KOPT-K1 (cell line): ENCODE data around the gene ADAM15.
A peak's percentile ranks its signal among the peaks of the same experiment; 100 is the strongest.

Experiments used
- H3K27ac ChIP-seq: fragments of 200-600 bp; sonication (generic); 2 replicates; pipeline ENCODE4 v1.5.1; 2016; ENCODE audit warnings: antibody characterized with exemption, mild to moderate bottlenecking, low read depth, low read length; ENCODE audit not compliant: poor library complexity, severe bottlenecking
- H3K36me3 ChIP-seq: fragments of 200-600 bp; sonication (generic); 2 replicates; pipeline ENCODE4 v1.5.1; 2017; ENCODE audit warnings: antibody characterized with exemption, mild to moderate bottlenecking, low read length, moderate library complexity; ENCODE audit not compliant: insufficient read depth
- H3K9me3 ChIP-seq: fragments of 200-600 bp; sonication (generic); 2 replicates; pipeline ENCODE4 v1.5.1; 2017; ENCODE audit warnings: antibody characterized with exemption, low read length, mild to moderate bottlenecking; ENCODE audit not compliant: insufficient read depth, poor library complexity, severe bottlenecking

Gene ADAM15

DNA sequence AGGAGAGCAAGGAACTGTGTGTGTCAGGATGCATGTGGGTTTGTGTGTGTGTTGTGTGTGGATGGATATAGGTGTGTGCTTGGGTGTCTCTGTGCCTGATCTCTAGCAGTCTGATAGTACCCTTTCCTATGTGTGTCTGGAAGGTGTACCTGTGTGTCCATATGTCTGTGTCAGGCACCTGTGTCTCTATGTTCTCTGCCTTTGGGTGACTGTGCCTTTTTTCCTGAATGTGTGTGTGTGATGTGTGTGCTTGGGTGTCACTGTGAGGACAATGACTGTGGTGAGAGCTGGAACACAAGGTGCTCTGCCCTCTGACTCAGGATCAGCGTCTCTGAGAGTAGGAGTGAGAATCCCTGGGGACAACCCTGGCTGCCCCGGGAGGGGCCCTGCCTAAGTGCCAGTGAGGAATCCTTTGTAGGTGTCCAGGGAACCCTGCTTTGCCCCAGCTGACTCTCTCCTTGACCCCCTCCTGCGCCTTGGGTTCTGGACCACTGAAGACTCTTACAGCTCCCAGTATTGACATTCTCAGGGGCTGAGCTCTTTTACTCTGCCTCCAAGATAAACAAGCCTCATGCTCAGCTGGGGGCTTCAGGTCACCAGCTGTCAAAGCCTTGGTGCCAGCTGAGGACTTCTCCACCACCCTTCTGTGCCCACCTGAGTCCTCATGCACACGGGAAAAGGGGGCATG is 26.8 kb downstream of the ADAM15 start:
- H3K36me3 ChIP-seq = no peaks in the 10 kb centered on the region
- H3K9me3 ChIP-seq = no peaks in the 10 kb centered on the region
- H3K27ac ChIP-seq = no peak overlapping the region

DNA sequence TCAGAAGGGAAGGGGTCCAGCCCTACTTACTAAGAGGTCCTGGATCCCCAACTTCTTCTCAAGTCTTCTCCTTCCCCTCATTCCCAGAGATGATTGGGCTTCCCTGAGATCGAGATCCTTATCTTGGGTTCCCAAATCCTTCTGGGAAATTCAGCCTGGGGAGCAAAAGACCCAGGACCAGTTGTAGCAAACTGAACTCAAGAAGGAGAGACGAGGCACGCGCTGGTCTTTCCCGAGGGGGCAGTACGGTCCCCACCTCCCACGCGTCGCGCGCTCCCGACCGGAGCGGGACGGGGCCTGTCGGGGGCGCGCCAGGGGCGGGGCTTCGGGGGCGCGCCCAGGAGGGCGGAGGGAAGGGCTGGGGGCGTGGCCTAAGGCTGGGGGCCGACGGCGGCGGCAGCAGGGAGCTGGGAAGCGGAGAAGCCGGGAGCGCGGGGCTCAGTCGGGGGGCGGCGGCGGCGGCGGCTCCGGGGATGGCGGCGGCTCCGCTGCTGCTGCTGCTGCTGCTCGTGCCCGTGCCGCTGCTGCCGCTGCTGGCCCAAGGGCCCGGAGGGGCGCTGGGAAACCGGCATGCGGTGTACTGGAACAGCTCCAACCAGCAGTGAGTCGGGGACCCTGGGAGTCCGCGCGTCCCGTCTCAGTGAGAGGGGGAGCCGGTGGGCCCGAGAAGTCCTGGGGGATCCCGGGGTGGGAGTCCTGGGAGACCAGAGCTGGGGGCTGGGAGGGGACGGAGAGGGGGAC is 27.5 kb downstream of the ADAM15 start, which contains the start of gene EFNA3:
EFNA3 (plus strand) TSS at position 369 of the 741 bp plus-strand sequence; CDS start at position 474, 105 bp downstream.
- Histone ChIP-seq H3K36me3 (no peaks in the 10 kb centered on the region), H3K27ac (no peak within 1 kb of the TSS), H3K9me3 (no peaks in the 10 kb centered on the region)

DNA sequence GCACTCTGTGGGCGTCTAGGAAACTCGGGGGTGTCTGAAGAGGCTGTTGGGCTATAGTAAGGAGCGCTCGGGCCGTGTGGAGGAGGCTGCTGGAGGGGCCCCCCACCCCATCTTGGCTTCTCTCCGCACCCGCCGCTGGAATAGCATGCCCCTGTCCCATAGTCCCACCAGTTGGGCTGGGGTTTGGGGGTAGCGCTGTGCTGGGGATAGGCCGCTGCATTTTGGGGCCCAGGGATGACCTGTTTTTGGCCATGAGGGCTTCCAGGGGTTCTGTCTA is 28.0 kb downstream of the ADAM15 start:
- Histone ChIP-seq H3K27ac (no peak overlapping the region), H3K36me3 (no peaks in the 10 kb centered on the region), H3K9me3 (no peaks in the 10 kb centered on the region)

DNA sequence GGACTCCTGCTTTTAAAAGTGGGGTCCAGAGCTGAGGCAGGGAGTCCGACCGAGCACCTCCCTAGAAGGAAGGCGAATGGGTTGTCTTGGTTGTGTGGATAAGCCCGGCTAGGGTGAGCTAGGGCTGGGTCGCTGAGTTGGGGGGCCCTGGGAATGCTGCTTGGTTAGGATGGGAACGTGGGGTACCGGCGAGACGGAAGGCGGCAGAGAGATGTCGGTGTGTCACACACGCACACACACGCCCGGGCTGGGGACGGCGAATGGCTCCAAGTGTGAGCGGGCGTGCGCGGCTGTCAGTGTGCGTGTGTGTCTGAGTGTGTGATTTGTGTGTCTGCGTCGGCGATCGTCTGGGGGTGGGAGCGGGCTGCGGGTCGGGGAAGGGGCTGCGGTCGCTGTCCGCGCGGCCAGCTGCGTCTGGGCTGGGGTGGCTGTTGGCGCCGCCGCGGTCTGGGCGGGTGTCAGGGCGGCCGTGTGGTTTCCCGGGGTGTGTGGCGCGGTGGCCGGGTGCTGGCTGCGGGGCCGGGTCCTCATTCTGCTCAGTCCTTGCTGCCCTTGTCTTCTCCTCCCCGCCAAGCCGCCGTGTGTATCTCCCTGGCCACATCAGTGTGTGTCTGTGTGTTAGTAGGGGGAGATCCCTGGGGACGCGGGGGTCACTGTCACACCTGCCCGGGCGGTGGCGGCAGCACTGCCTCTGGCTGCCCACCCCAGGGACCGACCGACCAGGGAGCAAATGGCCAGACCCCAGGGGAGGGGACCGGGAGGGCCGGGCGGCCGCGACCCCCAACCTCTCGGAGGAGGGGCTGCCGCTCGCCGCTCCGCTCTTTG is 28.6 kb downstream of the ADAM15 start:
- no peak overlapping the region for H3K27ac ChIP-seq
- no peaks in the 10 kb centered on the region for H3K9me3 ChIP-seq
- no peaks in the 10 kb centered on the region for H3K36me3 ChIP-seq

DNA sequence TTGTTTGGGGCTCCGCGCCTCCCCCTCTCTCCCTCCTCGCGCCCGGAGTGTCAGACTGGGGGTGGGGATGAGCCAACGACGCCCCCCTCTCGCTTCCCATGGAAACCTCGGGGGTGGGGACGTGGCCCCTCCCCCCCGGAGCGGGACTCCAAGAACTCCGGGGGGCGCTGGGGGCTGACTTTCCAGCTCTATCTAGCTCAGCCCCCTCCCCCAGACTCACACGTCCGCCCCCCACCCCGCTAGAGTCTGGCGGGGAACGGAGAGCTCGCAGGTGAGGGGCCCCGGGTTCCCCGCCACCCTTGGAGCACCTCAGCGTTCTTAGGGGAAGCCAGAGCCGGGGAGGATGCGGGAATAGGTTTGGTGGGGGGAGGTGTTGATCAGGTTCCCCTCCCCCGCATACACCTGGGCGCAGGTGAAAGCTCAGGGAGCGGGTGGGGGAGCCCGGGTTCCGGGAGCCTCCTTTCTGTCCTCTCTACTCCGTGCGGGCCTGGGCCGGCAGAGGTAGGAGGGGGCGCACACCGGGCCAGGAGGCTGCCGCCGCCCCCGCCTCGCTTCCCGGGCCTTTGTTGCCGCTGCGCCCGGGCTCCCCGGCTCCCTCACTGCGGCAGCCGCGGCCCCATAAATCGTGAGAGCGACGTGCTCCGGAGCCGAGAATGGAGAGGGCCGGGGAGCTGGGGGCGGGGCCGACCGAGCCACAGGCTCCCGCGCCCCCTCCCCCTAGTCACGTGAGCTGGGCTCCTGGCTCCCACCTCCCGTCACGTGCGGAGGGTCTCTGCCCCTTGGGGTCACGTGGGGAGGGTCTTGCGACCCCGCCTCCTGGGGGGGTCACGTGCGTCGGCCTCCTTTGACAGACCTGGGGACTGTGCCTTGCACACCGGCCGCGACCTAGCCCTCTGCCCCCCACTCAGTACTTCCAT is 29.5 kb downstream of the ADAM15 start:
- no peaks in the 10 kb centered on the region for H3K36me3 ChIP-seq
- no peak overlapping the region for H3K27ac ChIP-seq
- H3K9me3 ChIP-seq = no peaks in the 10 kb centered on the region

DNA sequence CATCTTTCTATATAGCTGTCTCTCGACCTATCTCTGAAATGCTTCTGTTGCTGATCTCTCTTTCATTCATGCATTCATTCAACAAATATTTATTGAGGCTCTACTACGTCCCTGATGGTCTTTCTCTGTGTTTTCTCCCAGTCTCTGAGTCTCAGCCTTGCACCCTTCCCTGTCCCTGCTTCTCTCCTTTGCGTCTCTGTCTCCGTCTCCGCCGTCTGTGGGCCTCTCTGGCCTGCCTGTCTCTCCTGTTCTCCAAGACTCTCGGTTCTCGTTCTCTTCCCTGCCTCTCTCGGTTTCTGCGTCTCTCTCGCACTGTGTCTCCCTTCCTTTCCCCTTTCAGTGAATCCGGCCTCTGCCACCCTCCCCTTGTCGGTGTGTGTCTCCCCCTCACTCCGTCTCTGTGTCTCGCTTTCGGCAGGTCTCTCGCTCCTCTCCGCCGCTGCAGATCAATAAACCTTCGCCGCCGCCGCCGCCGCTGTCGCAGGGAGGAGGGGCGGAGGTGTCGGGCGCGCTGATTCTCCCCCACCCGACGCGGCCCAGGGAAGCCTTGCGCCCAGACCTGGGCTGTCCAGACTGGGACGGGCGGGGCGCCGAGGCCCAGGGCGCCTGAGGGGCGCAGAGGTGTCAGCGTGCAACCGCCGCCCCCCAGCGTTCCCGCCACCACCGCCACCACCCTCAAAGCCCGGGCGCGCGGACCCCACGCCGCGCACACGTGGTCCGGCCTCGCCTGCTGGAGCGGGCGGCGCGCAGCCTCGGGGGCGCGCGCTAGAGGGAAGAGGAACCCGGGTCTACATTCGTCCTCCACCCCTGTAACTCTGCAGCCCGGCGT is 30.6 kb downstream of the ADAM15 start:
- H3K9me3 ChIP-seq = no peaks in the 10 kb centered on the region
- no peak overlapping the region for H3K27ac ChIP-seq
- H3K36me3 ChIP-seq = no peaks in the 10 kb centered on the region

DNA sequence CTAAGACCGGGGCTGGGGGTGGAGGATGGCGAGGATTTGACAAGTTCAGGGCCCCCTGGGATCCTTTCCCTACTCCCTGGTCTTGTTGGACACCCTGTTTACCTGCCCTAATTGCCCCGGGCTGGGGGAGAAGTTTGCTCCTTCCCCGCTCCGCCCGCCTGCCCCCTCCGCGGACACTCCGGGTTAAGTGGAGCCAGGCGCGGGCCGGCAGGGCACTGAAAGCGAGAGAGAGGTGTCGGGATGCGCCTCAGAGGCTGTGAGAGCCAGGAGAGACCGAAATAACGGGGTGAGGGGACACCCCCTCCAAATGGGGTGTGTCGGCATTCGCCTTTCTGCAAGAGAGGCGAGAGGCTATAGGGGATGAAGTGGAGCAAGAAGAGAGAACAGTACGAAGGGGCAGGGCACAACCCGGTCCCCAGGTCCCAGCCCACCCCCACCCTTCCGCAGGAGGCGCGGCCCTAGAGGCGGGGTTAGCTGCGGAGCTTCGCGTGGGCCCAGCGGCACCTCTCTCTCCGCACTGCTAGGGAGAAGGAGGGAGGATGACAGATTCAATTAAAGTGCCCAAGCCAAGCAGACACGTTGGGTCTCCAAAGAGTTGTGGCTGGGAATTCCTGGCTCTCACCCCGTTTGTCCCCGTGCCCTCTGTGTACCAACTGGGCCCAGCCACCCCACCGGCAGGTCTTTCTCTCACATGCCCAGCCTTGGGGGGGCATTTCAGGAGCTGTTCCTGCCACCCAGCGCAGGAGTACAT is 31.4 kb downstream of the ADAM15 start:
- Histone ChIP-seq H3K27ac (no peak overlapping the region), H3K9me3 (no peaks in the 10 kb centered on the region), H3K36me3 (no peaks in the 10 kb centered on the region)

DNA sequence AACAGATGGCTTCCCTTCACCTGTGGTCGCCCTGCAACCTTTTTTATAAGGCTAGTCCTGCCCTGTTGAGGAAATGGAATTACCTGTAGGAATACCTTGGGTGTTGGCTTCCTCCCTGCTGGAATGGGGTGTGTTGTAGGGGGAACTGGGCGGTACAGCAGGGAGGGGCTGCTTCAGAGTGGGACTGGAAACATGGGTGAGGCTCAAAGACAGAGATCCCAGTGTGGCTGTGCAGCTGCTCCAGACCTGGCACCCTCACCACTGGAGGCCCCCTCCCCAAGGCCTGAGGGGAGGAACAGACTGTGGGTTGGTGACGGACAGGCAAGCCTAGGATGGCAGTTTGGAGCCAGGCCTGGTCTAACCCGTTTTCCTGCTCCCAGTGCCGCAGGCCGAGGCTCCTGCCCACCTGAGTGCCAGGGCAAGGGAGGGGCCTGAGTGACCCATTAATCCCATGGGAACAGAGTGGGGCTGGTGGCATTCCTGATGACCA is 32.0 kb downstream of the ADAM15 start:
- no peaks in the 10 kb centered on the region for H3K36me3 ChIP-seq
- H3K27ac ChIP-seq = no peak overlapping the region
- no peaks in the 10 kb centered on the region for H3K9me3 ChIP-seq

DNA sequence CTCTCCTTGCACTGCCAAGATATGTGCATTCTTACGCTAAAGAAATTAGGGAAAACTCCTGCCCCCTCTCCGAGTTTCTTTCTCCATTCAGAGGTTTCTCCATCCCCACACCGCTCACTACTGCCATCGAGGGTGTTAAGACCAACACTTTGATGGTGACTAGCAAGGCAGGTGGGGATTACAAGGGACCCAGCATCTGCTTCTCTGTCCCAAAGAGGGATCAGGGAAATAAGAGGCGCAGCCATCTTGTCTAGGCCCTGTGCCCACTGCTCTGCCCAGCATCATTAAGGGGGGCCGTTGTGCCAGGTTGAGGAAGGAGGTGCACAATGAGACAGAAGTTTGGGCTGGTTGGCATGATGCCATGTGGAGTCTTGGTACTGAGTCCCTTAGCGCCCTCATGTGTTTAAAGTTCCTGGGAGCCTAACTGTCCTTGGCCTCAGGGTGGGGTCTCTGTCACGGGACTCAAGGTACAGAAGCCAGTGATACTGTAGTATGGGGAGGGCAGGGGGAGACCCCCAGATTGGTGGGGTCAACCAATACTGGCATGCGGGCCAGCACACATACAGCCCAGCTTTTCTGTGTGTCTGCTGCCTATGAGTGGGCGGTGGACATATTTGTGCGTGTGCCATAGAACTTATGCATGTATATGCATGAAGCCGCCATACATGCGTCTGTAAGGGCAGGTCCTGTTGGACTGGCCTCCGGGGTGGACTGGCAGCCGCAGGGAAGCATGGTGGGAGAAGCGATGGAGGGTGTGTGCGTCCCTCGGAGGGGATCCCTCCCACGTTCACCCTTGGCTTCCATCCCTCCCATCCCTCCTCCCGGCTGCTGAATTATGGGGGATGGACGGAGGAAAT is 33.0 kb downstream of the ADAM15 start:
- H3K9me3 ChIP-seq = no peaks in the 10 kb centered on the region
- H3K27ac ChIP-seq = no peak overlapping the region
- no peaks in the 10 kb centered on the region for H3K36me3 ChIP-seq

DNA sequence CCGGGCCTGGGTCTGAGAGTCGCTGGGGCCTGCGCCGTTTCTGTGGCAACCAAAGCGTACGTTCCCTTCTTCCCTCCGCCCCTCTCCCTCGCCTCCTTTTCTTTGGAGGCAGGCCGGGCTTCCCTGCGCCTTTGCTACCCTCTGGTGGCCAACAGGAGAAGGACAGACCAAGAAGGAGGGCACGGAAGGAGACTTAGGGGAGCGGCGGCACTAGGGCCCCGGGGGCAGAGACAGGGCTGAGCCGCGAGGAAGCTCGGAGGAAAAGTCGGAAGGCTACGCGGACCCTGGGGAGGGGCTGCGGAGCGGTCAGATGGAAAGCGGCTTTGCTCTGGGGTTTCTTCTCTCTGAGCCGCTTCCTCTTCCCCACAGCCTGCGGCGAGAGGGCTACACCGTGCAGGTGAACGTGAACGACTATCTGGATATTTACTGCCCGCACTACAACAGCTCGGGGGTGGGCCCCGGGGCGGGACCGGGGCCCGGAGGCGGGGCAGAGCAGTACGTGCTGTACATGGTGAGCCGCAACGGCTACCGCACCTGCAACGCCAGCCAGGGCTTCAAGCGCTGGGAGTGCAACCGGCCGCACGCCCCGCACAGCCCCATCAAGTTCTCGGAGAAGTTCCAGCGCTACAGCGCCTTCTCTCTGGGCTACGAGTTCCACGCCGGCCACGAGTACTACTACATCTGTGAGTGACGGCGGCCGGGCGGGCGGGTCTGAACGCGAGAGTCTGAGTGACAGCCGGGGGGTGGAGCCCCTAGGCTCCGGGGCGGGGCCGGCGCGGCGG is 33.8 kb downstream of the ADAM15 start:
- no peaks in the 10 kb centered on the region for H3K9me3 ChIP-seq
- H3K27ac ChIP-seq = peak overlapping the region; percentile 73
- no peaks in the 10 kb centered on the region for H3K36me3 ChIP-seq

DNA sequence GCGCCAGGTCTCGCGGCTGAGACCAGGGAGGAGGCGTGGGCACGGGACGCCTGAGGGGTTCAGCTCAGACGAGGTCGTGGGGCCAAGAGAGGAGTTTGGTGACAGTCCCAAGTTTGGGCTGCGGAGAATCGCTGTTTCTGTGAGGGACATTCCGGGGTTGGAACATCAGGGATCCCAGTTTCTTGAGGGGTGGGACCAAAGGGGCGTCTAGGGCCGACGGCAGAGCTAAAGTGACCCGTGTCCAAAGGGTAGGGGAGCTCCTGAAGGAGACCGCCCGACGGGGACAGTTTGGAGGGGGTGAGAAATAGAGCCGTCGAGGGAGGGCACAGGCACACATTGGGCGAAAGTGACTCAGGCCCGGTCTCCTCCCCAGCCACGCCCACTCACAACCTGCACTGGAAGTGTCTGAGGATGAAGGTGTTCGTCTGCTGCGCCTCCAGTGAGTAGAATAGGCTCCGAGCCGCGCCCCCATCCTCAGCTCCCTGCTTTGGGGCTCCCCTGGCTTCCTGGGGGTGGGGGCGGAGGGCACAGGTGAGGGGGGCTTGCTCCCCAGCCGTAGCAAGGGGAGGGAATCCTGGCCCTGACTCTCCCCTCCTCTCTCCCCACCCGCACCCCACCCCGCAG is 34.5 kb downstream of the ADAM15 start:
- H3K36me3 ChIP-seq = no peaks in the 10 kb centered on the region
- H3K27ac ChIP-seq = peak overlapping the region; percentile 73
- no peaks in the 10 kb centered on the region for H3K9me3 ChIP-seq
